GM19395 (cell line): ENCODE measurements around the gene OLAH.

ENCODE experiments used
- ATAC-seq: cut with Tn5 transposase; IDR thresholded peaks from one replicate; pipeline ENCODE4 v1.9.1; 2021; ENCODE audit warnings: mild to moderate bottlenecking, moderate library complexity; ENCODE audit not compliant: unreplicated experiment

The OLAH gene

DNA sequence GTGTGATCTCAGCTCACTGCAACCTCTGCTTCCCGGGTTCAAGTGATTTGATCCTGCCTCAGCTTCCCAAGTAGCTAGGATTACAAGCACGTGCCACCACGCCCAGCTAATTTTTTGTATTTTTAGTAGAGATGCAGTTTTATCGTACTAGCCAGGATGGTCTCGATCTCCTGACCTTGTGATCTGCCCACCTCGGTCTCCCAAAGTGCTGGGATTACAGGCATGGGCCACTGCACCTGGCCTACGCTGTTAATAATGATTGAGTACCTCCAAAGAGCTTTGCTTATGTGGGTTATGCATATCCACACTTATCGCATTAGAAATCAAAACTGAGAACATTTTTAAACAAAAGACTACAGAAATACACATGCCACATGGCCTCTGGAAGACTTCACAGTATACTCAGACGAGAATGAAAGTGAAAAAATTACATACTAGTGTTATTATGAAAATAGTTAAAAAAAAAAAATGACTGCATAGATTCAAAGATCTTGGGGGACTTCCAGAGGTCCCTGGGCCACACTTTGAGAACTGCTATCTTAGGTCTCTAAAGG lies 78.8 kb downstream of the OLAH start:
- ATAC-seq: peak; percentile 87
